Esophagus (tissue), 2 donors: ENCODE measurements around the gene OVCA2. TPM values are rescaled to one million over a fixed set of nuclear protein-coding genes. Genes with fewer than 3 reads are reported as not detected.

Source experiments
- H3K27ac ChIP-seq, 2 donors: one replicate each; pipeline ENCODE4 v1.5.1; 2013; ENCODE audit warnings: low read depth in 2 of 2, mild to moderate bottlenecking in 2 of 2, inconsistent platforms in 1 of 2, low read length in 1 of 2, moderate library complexity in 1 of 2
- H3K27me3 ChIP-seq, 2 donors: one replicate each; pipeline ENCODE4 v1.6.1; 2013; ENCODE audit warnings: low read length in 2 of 2, control low read depth in 1 of 2, mild to moderate bottlenecking in 1 of 2; ENCODE audit not compliant: insufficient read depth in 2 of 2, control insufficient read depth in 1 of 2
- H3K36me3 ChIP-seq, 2 donors: one replicate each; pipeline ENCODE4 v1.6.1; 2013; ENCODE audit warnings: low read length in 1 of 2; ENCODE audit not compliant: control insufficient read depth in 2 of 2, insufficient read depth in 2 of 2
- H3K4me1 ChIP-seq, 2 donors: one replicate each; pipeline ENCODE4 v1.6.1; 2013; ENCODE audit warnings: low read length in 1 of 2; ENCODE audit not compliant: control insufficient read depth in 2 of 2, insufficient read depth in 2 of 2
- H3K4me3 ChIP-seq, 2 donors: one replicate each; pipeline ENCODE4 v1.5.1; 2013; ENCODE audit warnings: low read length in 2 of 2, mild to moderate bottlenecking in 2 of 2, low read depth in 1 of 2, moderate library complexity in 1 of 2
- H3K9me3 ChIP-seq, 2 donors: one replicate each; pipeline ENCODE4 v1.6.1; 2013; ENCODE audit warnings: mild to moderate bottlenecking in 2 of 2, low read depth in 1 of 2, low read length in 1 of 2, moderate library complexity in 1 of 2; ENCODE audit not compliant: control insufficient read depth in 2 of 2, insufficient read depth in 1 of 2
- WGBS, 2 donors: extraction: QIAGEN DNeasy Blood & Tissue Kit; methylation state at CpG; one replicate each; pipeline ENCODE4 v1.1.7; 2013; 5-methylcytosine and 5-hydroxymethylcytosine counted together
- polyA plus RNA-seq, 2 donors: library from polyadenylated mRNA; stranded (reverse); fragments of 200-250 nt; gene quantifications; one replicate each; pipeline ENCODE4 v1.2.3, GENCODE V29; 2013
- donor health status: healthy with polysubstance abuse.
- donor health status: Bipolar disorder and iron deficiency.

OVCA2 gene
- polyA plus RNA-seq, 2 donors = 38.4 to 55.6 TPM

- Histone ChIP-seq H3K27me3 (no peaks in the 10 kb centered on the region), H3K9me3 (peaks cover 0 to 3% of the 10 kb centered on the region in 2 donors), H3K36me3 (peaks cover 4 to 38% of the 10 kb centered on the region in 2 donors), H3K4me1 (peaks cover 10 to 20% of the 10 kb centered on the region in 2 donors), H3K27ac (peak overlapping the region; percentile 50 to 71), H3K4me3 (no peak overlapping the region)
- WGBS, 2 donors = 38 to 47% methylated on average over 5 of the region's 5 CpGs
Observed at GRCh38 chr17:2067608-2068024, 25.8 kb downstream of the OVCA2 start.

GRCh38 chr17:2068031-2068518, 26.3 kb downstream of the OVCA2 start:
- 53 to 66% methylated on average over 6 of the region's 6 CpGs for WGBS, 2 donors
- Histone ChIP-seq H3K36me3 (peaks cover 4 to 37% of the 10 kb centered on the region in 2 donors), H3K4me3 (no peak overlapping the region), H3K9me3 (peaks cover 0 to 3% of the 10 kb centered on the region in 2 donors), H3K4me1 (peaks cover 10 to 20% of the 10 kb centered on the region in 2 donors), H3K27ac (peak overlapping the region; percentile 50 to 71), H3K27me3 (no peaks in the 10 kb centered on the region)

GRCh38 chr17:2068519-2069051, 26.8 kb downstream of the OVCA2 start:
- H3K4me1 ChIP-seq = peaks cover 10 to 20% of the 10 kb centered on the region in 2 donors
- peaks cover 4 to 37% of the 10 kb centered on the region in 2 donors for H3K36me3 ChIP-seq
- WGBS, 2 donors = 72 to 74% methylated on average over 15 of the region's 15 CpGs

GRCh38 chr17:2070241-2071023, 28.6 kb downstream of the OVCA2 start:
- Histone ChIP-seq H3K36me3 (peaks cover 0 to 28% of the 10 kb centered on the region in 2 donors), H3K4me1 (peaks cover 2 to 15% of the 10 kb centered on the region in 2 donors)
- 67 to 73% methylated on average over 13 of the region's 13 CpGs for WGBS, 2 donors

More at GRCh38 chr17:2068519-2069051, 26.8 kb downstream of the OVCA2 start:
- Histone ChIP-seq H3K27me3 (no peaks in the 10 kb centered on the region), H3K27ac (peak overlapping the region; percentile 37 to 50), H3K9me3 (peaks cover 0 to 3% of the 10 kb centered on the region in 2 donors), H3K4me3 (no peak overlapping the region)

GRCh38 chr17:2071024-2071385, 29.2 kb downstream of the OVCA2 start:
- Histone ChIP-seq H3K27ac (peak overlapping the region; percentile 74 to 84), H3K4me3 (no peak overlapping the region), H3K9me3 (peaks cover 0 to 3% of the 10 kb centered on the region in 2 donors), H3K4me1 (peaks cover 2 to 18% of the 10 kb centered on the region in 2 donors), H3K36me3 (peaks cover 0 to 27% of the 10 kb centered on the region in 2 donors), H3K27me3 (no peaks in the 10 kb centered on the region)
- WGBS, 2 donors = 81 to 87% methylated on average over 6 of the region's 6 CpGs

More at GRCh38 chr17:2070241-2071023, 28.6 kb downstream of the OVCA2 start:
- peaks cover 0 to 3% of the 10 kb centered on the region in 2 donors for H3K9me3 ChIP-seq
- H3K4me3 ChIP-seq = no peak overlapping the region
- H3K27me3 ChIP-seq = no peaks in the 10 kb centered on the region
- H3K27ac ChIP-seq = peak overlapping the region; percentile 74 to 84

- Histone ChIP-seq H3K9me3 (peaks cover 0 to 3% of the 10 kb centered on the region in 2 donors), H3K36me3 (peaks cover 0 to 24% of the 10 kb centered on the region in 2 donors), H3K27me3 (no peaks in the 10 kb centered on the region), H3K4me1 (peaks cover 3 to 18% of the 10 kb centered on the region in 2 donors), H3K4me3 (no peak overlapping the region), H3K27ac (peak overlapping the region; percentile 74 to 84)
- 66 to 67% methylated on average over 31 of the region's 31 CpGs for WGBS, 2 donors
Observed at GRCh38 chr17:2071455-2072281, 29.8 kb downstream of the OVCA2 start.

- WGBS, 2 donors = 80 to 87% methylated on average over 10 of the region's 10 CpGs
- H3K4me3 ChIP-seq = no peak overlapping the region
- H3K27me3 ChIP-seq = no peaks in the 10 kb centered on the region
- H3K27ac ChIP-seq = peak overlapping the region; percentile 40 to 69
- H3K9me3 ChIP-seq = no peaks in the 10 kb centered on the region
- H3K4me1 ChIP-seq = peaks cover 5 to 14% of the 10 kb centered on the region in 2 donors
- H3K36me3 ChIP-seq = peaks cover 0 to 23% of the 10 kb centered on the region in 2 donors
Observed at GRCh38 chr17:2074919-2075318, 33.1 kb downstream of the OVCA2 start.

- peaks cover 3 to 13% of the 10 kb centered on the region in 2 donors for H3K4me1 ChIP-seq
- H3K9me3 ChIP-seq = no peaks in the 10 kb centered on the region
- H3K4me3 ChIP-seq = no peak overlapping the region
- WGBS, 2 donors = 39 to 46% methylated on average over 13 of the region's 13 CpGs
- H3K27ac ChIP-seq = peak overlapping the region; percentile 5 to 54
- no peaks in the 10 kb centered on the region for H3K27me3 ChIP-seq
- H3K36me3 ChIP-seq = peaks cover 0 to 23% of the 10 kb centered on the region in 2 donors
Observed at GRCh38 chr17:2075336-2076086, 33.7 kb downstream of the OVCA2 start.
